Nucleus accumbens (tissue), 56 donors: Measurements from ENCODE around the gene FOXK1.
"Not testable (repeated sequence)": the region's sequence is repeated elsewhere in the genome, so short reads cannot be mapped to it uniquely, and the experiment has no call there.

Experiments used
- DNase-seq, 56 donors: peaks; one replicate each; lab custom pipeline; 2025; lab: John Stamatoyannopoulos, UW

FOXK1 gene

GRCh38 chr7:4794171-4794570, 112.1 kb downstream of the FOXK1 start:
- not testable (repeated sequence) for DNase-seq

- DNase-seq, result no peak
These were observed 112.7 kb downstream of the FOXK1 start for GRCh38 chr7:4794591-4795350.

- peak in 5 of 56 donors; percentile 6 to 29 (median 14) for DNase-seq
These were observed 114.4 kb downstream of the FOXK1 start for GRCh38 chr7:4796453-4796852.

GRCh38 chr7:4797858-4798705, 116.0 kb downstream of the FOXK1 start:
- peak in 29 of 56 donors; percentile 7 to 65 (median 33) for DNase-seq

- DNase-seq, result no peak
These were observed 116.7 kb downstream of the FOXK1 start for GRCh38 chr7:4798706-4799235.

GRCh38 chr7:4799508-4800268, 117.6 kb downstream of the FOXK1 start:
- no peak for DNase-seq

GRCh38 chr7:4800487-4800886, 118.4 kb downstream of the FOXK1 start:
- no peak for DNase-seq

- no peak for DNase-seq
These were observed 119.1 kb downstream of the FOXK1 start for GRCh38 chr7:4800926-4801838.

GRCh38 chr7:4801839-4802231, 119.7 kb downstream of the FOXK1 start:
- DNase-seq, result no peak

- not testable (repeated sequence) for DNase-seq
These were observed 120.5 kb downstream of the FOXK1 start for GRCh38 chr7:4802577-4802976.

- no peak for DNase-seq
These were observed 121.5 kb downstream of the FOXK1 start for GRCh38 chr7:4803397-4804241.

- no peak for DNase-seq
These were observed 123.3 kb downstream of the FOXK1 start for GRCh38 chr7:4805110-4805983.

- DNase-seq, result no peak
These were observed 123.8 kb downstream of the FOXK1 start for GRCh38 chr7:4805984-4806300.

GRCh38 chr7:4806983-4807597, 125.0 kb downstream of the FOXK1 start:
- DNase-seq, result no peak

GRCh38 chr7:4807598-4808016, 125.5 kb downstream of the FOXK1 start:
- no peak for DNase-seq

- no peak for DNase-seq
These were observed 125.9 kb downstream of the FOXK1 start for GRCh38 chr7:4808026-4808425.

- DNase-seq, result no peak
These were observed 126.5 kb downstream of the FOXK1 start for GRCh38 chr7:4808565-4808964.
